Cardiac atrium fibroblast (primary cell): ENCODE results near the gene MCTP1. TPM values are rescaled to one million over a fixed set of nuclear protein-coding genes. Genes with fewer than 3 reads are reported as not detected.

Experiments used
- total RNA-seq: library from RNA; depleted of rRNA; stranded (reverse); fragments of >200 nt; gene quantifications from 2 replicates; pipeline ENCODE4 v1.2.3, GENCODE V29; 2015

Gene MCTP1
- 0.16 and 0.18 TPM in 2 replicates for total RNA-seq

GRCh38 chr5:95284572-95285408 is at the start of gene MCTP1:
TSS of gene MCTP1 (minus strand) at chr5:95285094.

Other genes with a start within 250 kb of the MCTP1 start
- not detected in 2 replicates for gene FAM81B, start 106.3 kb upstream of the MCTP1 start, total RNA-seq